PC-3 (cell line): ENCODE results near the gene AP1B1. TPM values are rescaled to one million over a fixed set of nuclear protein-coding genes. Genes with fewer than 3 reads are reported as not detected.

Source experiments
- ATAC-seq: fragments of 200-7000 bp; cut with Tn5 transposase; 2 replicates; pipeline ENCODE4 v1.9.1; 2020; ENCODE audit warnings: mild to moderate bottlenecking, moderate library complexity
- BruUV-seq: library from RNA; stranded (reverse); fragments of 400-500 nt; replicated peaks from 2 replicates; lab custom pipeline; 2021; lab: Mats Ljungman, UMichigan
- CTCF ChIA-PET: fragments of 300-600 bp; sonication (Branson Sonifier 250); formaldehyde crosslinking; loops from one replicate; lab custom pipeline; 2022; ENCODE audit warnings: antibody characterized with exemption; lab: Charles Lee
- POLR2A ChIA-PET: fragments of 300-600 bp; sonication (Branson Sonifier 250); formaldehyde crosslinking; loops from one replicate; lab custom pipeline; 2022; ENCODE audit warnings: antibody characterized with exemption; ENCODE audit not compliant: unreplicated experiment; lab: Charles Lee
- DNase-seq: peaks from one replicate; pipeline ENCODE4 v3.0.0-alpha.2; 2015
- H2AFZ ChIP-seq: fragments of 300-600 bp; sonication (generic); 2 replicates; pipeline ENCODE4 v1.6.0; 2016; ENCODE audit warnings: antibody characterized with exemption, low read length
- H3F3A ChIP-seq: fragments of 300-600 bp; sonication (generic); one replicate; pipeline ENCODE4 v1.6.0; 2017; ENCODE audit warnings: antibody characterized with exemption, low read length, control low read depth, mild to moderate bottlenecking; ENCODE audit not compliant: unreplicated experiment
- H3K27ac ChIP-seq: fragments of 300-600 bp; sonication (generic); 2 replicates; pipeline ENCODE4 v1.5.1; 2016; ENCODE audit warnings: mild to moderate bottlenecking, low read length
- H3K27me3 ChIP-seq: fragments of 300-600 bp; sonication (generic); 2 replicates; pipeline ENCODE4 v1.6.1; 2016; ENCODE audit warnings: low read length, mixed read lengths
- H3K36me3 ChIP-seq: fragments of 300-600 bp; sonication (generic); 2 replicates; pipeline ENCODE4 v1.6.1; 2016; ENCODE audit warnings: low read depth, mixed run types, low read length, mixed read lengths
- H3K4me1 ChIP-seq: fragments of 300-600 bp; sonication (generic); 2 replicates; pipeline ENCODE4 v1.5.1; 2016; ENCODE audit warnings: low read length; ENCODE audit not compliant: insufficient read depth
- H3K4me2 ChIP-seq: fragments of 300-600 bp; sonication (generic); 2 replicates; pipeline ENCODE4 v1.6.0; 2016; ENCODE audit warnings: low read length
- H3K4me3 ChIP-seq: fragments of 300-600 bp; sonication (generic); 2 replicates; pipeline ENCODE4 v1.5.1; 2016; ENCODE audit warnings: mild to moderate bottlenecking, low read length, mixed read lengths
- H3K79me2 ChIP-seq: fragments of 300-600 bp; sonication (generic); 2 replicates; pipeline ENCODE4 v1.6.1; 2017; ENCODE audit warnings: low read length, mixed read lengths
- H3K9ac ChIP-seq: fragments of 300-600 bp; sonication (generic); 2 replicates; pipeline ENCODE4 v1.6.0; 2016; ENCODE audit warnings: mild to moderate bottlenecking, low read length
- H3K9me2 ChIP-seq: fragments of 300-600 bp; sonication (generic); replicated peaks from 2 replicates; pipeline ENCODE4 v1.6.1; 2016; ENCODE audit warnings: mixed run types, low read length, mixed read lengths
- H3K9me3 ChIP-seq: fragments of 300-600 bp; sonication (generic); 2 replicates; pipeline ENCODE4 v1.6.1; 2016; ENCODE audit warnings: low read length, mixed read lengths
- H4K20me1 ChIP-seq: fragments of 300-600 bp; sonication (generic); 2 replicates; pipeline ENCODE4 v1.6.1; 2016; ENCODE audit warnings: low read length, mixed read lengths
- CTCF ChIP-seq: fragments of 300-600 bp; sonication (generic); conservative IDR thresholded peaks from 2 replicates; pipeline ENCODE4 v1.5.1; 2017; ENCODE audit warnings: antibody characterized with exemption, low read depth, mild to moderate bottlenecking, low read length
- EZH2 ChIP-seq: fragments of 300-600 bp; sonication (generic); IDR thresholded peaks from one replicate; pipeline ENCODE4 v1.6.1; 2017; ENCODE audit warnings: antibody characterized with exemption, mild to moderate bottlenecking, low read length; ENCODE audit not compliant: unreplicated experiment
- EZH2phosphoT487 ChIP-seq: fragments of 300-600 bp; sonication (generic); IDR thresholded peaks from 2 replicates; pipeline ENCODE4 v1.6.1; 2018; ENCODE audit warnings: mild to moderate bottlenecking, antibody characterized with exemption, low read length, borderline replicate concordance
- intact Hi-C: fragments of 100-400 bp; cut with micrococcal nuclease; formaldehyde crosslinking; loops from 2 replicates; pipeline ENCODE4 v1.9.0; 2023
- total RNA-seq: library from RNA; depleted of rRNA; stranded (reverse); fragments of >200 nt; gene quantifications from 2 replicates; pipeline ENCODE4 v1.2.3, GENCODE V29; 2014

Gene AP1B1
- total RNA-seq, 1 experiment from 2014 or later: 81.2 TPM

- Histone ChIP-seq H3K9ac (no peak overlapping the region), H3K27ac (no peak overlapping the region), H3K9me3 (no peaks in the 10 kb centered on the region), H3K4me1 (peaks cover 35% of the 10 kb centered on the region), H3K79me2 (peaks cover 22% of the 10 kb centered on the region), H3K4me3 (no peak overlapping the region), H4K20me1 (no peaks in the 10 kb centered on the region), H3K4me2 (no peak overlapping the region), H2AFZ (no peak overlapping the region), H3K36me3 (no peaks in the 10 kb centered on the region), H3F3A (no peaks in the 10 kb centered on the region), H3K9me2 (no peaks in the 10 kb centered on the region), H3K27me3 (peaks cover 5% of the 10 kb centered on the region; the same call in 1 of the 2 replicates)
- intact Hi-C loops: no loop called here
- CTCF ChIA-PET: interaction anchor here (0.7 kb wide), 1 partner anchor 9 kb away, joined by 3 read pairs; no protein-coding TSS in a partner anchor
- TF ChIP-seq EZH2: no peak
- TF ChIP-seq CTCF: peak; percentile 51
- no peak for TF ChIP-seq EZH2phosphoT487
- no peak for ATAC-seq
- no peak for DNase-seq
- POLR2A ChIA-PET: no interaction called here
- no TSS peak for BruUV-seq
Measured at GRCh38 chr22:29313126-29313575, 75.2 kb downstream of the AP1B1 start.

GRCh38 chr22:29312218-29313125, 75.9 kb downstream of the AP1B1 start:
- Histone ChIP-seq H3K9ac (no peak overlapping the region), H3K27me3 (peaks cover 5% of the 10 kb centered on the region; the same call in 1 of the 2 replicates), H3K4me1 (peaks cover 42% of the 10 kb centered on the region), H3F3A (no peaks in the 10 kb centered on the region), H3K36me3 (no peaks in the 10 kb centered on the region), H3K4me2 (no peak overlapping the region), H3K9me3 (no peaks in the 10 kb centered on the region), H3K79me2 (peaks cover 29% of the 10 kb centered on the region), H4K20me1 (no peaks in the 10 kb centered on the region), H3K27ac (no peak overlapping the region), H3K4me3 (no peak overlapping the region), H3K9me2 (no peaks in the 10 kb centered on the region), H2AFZ (no peak overlapping the region)
- ATAC-seq (no peak), DNase-seq (no peak)
- ChIA-PET CTCF (interaction anchor here (0.7 kb wide), 1 partner anchor 8 kb away, joined by 3 read pairs; no protein-coding TSS in a partner anchor), POLR2A (no interaction called here)
- TF ChIP-seq EZH2 (no peak), EZH2phosphoT487 (no peak), CTCF (no peak)
- intact Hi-C loops: no loop called here
- no TSS peak for BruUV-seq
